Measurements from ENCODE around the gene AHI1.

Gene AHI1

GRCh38 chr6:135497412-135498184 is at the start of gene AHI1:
Gene AHI1, minus strand, starts transcription at chr6:135497740. Its CDS starts 5,503 bp downstream, at chr6:135492237.
- Mint-ChIP-seq H3K27ac (ENCODE audit: low read depth) (no peak within 1 kb of the TSS), H3K27me3 (no peaks in the 10 kb centered on the region), H3K36me3 (ENCODE audit: insufficient read depth) (no peaks in the 10 kb centered on the region), H3K4me3 (no peak within 1 kb of the TSS), H3K9me3 (no peaks in the 10 kb centered on the region), H3K4me1 (peaks cover 6% of the 10 kb centered on the region)
- peak; percentile 80 to 84 for DNase-seq (ENCODE audit: low spot score in 2 of 2)
- ATAC-seq (replicated peaks; ENCODE audit: extremely low read depth, poor library complexity, severe bottlenecking): peak; percentile 78

GRCh38 chr6:135546680-135547418 is 49.3 kb upstream of the AHI1 start:
- Mint-ChIP-seq H3K27ac (ENCODE audit: low read depth) (no peak overlapping the region), H3K36me3 (ENCODE audit: insufficient read depth) (no peaks in the 10 kb centered on the region), H3K9me3 (no peaks in the 10 kb centered on the region), H3K4me1 (no peaks in the 10 kb centered on the region), H3K27me3 (peaks cover 1% of the 10 kb centered on the region), H3K4me3 (no peak overlapping the region)
- ATAC-seq (replicated peaks; ENCODE audit: extremely low read depth, poor library complexity, severe bottlenecking): no peak
- DNase-seq (ENCODE audit: low spot score in 2 of 2): no peak

DNA sequence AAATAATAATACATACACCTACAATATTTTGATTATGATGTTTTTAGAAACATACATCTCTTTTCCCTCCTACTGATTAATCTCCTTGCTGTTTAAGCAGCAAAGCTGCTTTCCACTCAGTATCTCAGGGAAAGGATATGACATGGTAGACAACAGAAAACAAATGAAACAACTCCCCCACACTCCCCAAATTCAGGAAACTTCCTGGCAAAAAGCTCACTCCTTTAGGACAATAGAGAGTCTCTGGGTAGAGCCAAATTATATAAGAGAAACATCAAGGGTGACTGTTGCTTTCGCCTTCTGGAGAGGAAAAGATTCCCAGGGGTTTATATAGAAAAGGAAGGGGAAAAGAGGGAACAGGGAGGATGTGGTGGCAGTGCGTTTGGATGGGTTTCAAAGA is 48.7 kb upstream of the AHI1 start:
- no peaks in the 10 kb centered on the region for H3K4me1 Mint-ChIP-seq
- H3K27me3 Mint-ChIP-seq: peaks cover 8% of the 10 kb centered on the region
- no peaks in the 10 kb centered on the region for H3K9me3 Mint-ChIP-seq
- no peak for ATAC-seq (replicated peaks; ENCODE audit: extremely low read depth, poor library complexity, severe bottlenecking)
- H3K27ac Mint-ChIP-seq (ENCODE audit: low read depth): no peak overlapping the region
- H3K36me3 Mint-ChIP-seq (ENCODE audit: insufficient read depth): no peaks in the 10 kb centered on the region
- DNase-seq (ENCODE audit: low spot score in 2 of 2): no peak
- H3K4me3 Mint-ChIP-seq: no peak overlapping the region

- DNase-seq (ENCODE audit: low spot score in 2 of 2) (no peak), ATAC-seq (replicated peaks; ENCODE audit: extremely low read depth, poor library complexity, severe bottlenecking) (no peak)
- no peak overlapping the region for H3K4me3 Mint-ChIP-seq
- no peaks in the 10 kb centered on the region for H3K9me3 Mint-ChIP-seq
- H3K27ac Mint-ChIP-seq (ENCODE audit: low read depth): no peak overlapping the region
- H3K27me3 Mint-ChIP-seq: peaks cover 10% of the 10 kb centered on the region
- peaks cover 11% of the 10 kb centered on the region for H3K4me1 Mint-ChIP-seq
- no peaks in the 10 kb centered on the region for H3K36me3 Mint-ChIP-seq (ENCODE audit: insufficient read depth)
These were observed 42.8 kb upstream of the AHI1 start for GRCh38 chr6:135540207-135540840.

DNA sequence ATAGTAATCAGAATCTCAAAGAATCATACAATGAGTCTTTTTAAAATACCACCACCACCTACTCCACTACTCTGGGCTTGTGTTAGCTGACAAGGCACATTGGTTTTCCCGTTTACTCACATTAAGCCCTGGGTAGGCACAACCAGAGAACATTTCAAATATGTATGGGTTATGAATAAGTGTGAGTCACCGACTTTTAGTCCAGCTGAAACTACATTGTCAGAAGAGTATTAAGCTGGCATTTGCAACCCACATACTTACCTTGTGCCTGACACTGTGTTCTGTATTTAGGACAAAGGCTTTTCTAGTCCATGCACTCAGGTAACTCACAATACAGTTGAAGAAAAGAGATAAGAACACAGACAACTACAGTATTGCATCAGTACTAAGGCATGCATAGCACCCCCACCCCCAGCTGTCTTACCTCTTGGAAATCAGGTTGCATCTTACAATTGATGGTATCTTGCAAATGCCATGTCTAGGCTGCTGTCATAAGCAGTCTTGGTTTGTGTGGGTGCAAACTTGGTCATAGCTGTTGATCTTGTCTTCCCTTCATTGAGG is 40.3 kb upstream of the AHI1 start:
- peak in 1 of 2 donors; percentile 16 for DNase-seq (ENCODE audit: low spot score in 2 of 2)
- ATAC-seq (replicated peaks; ENCODE audit: extremely low read depth, poor library complexity, severe bottlenecking): peak; percentile 80
- Mint-ChIP-seq H3K27ac (ENCODE audit: low read depth) (no peak overlapping the region), H3K4me1 (peaks cover 11% of the 10 kb centered on the region), H3K9me3 (no peaks in the 10 kb centered on the region), H3K36me3 (ENCODE audit: insufficient read depth) (no peaks in the 10 kb centered on the region), H3K4me3 (no peak overlapping the region), H3K27me3 (peaks cover 10% of the 10 kb centered on the region)

DNA sequence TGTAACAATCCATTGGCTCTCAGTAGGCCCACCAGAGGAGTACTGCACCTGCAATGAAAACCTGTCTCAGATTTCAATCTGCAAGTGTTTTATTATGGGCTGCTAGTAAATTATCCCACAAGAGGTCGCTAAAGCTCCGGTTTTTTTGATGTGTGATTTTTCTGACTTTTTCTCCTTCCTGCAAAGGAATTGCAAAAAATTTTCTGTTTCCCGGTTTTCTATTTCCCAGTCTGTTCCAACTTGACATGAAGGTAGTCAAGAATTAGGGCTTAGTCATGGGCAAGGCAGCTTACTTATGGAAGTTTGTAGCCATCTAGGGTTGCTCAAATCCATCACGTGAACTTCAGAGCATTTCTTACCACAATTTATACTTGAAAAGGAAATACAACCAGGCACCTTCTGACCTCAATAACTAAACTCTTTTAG is 38.5 kb upstream of the AHI1 start:
- Mint-ChIP-seq H3K36me3 (ENCODE audit: insufficient read depth) (no peaks in the 10 kb centered on the region), H3K4me3 (no peak overlapping the region), H3K27ac (ENCODE audit: low read depth) (no peak overlapping the region), H3K27me3 (peaks cover under 1% of the 10 kb centered on the region), H3K9me3 (no peaks in the 10 kb centered on the region), H3K4me1 (peaks cover 11% of the 10 kb centered on the region)
- DNase-seq (ENCODE audit: low spot score in 2 of 2) (peak in 1 of 2 donors; percentile 12), ATAC-seq (replicated peaks; ENCODE audit: extremely low read depth, poor library complexity, severe bottlenecking) (peak; percentile 36)

GRCh38 chr6:135534773-135535380 is 37.3 kb upstream of the AHI1 start:
- H3K27me3 Mint-ChIP-seq: no peaks in the 10 kb centered on the region
- peaks cover 11% of the 10 kb centered on the region for H3K4me1 Mint-ChIP-seq
- no peak for ATAC-seq (replicated peaks; ENCODE audit: extremely low read depth, poor library complexity, severe bottlenecking)
- H3K9me3 Mint-ChIP-seq: no peaks in the 10 kb centered on the region
- no peak for DNase-seq (ENCODE audit: low spot score in 2 of 2)
- no peak overlapping the region for H3K27ac Mint-ChIP-seq (ENCODE audit: low read depth)
- H3K36me3 Mint-ChIP-seq (ENCODE audit: insufficient read depth): no peaks in the 10 kb centered on the region
- H3K4me3 Mint-ChIP-seq: no peak overlapping the region

DNA sequence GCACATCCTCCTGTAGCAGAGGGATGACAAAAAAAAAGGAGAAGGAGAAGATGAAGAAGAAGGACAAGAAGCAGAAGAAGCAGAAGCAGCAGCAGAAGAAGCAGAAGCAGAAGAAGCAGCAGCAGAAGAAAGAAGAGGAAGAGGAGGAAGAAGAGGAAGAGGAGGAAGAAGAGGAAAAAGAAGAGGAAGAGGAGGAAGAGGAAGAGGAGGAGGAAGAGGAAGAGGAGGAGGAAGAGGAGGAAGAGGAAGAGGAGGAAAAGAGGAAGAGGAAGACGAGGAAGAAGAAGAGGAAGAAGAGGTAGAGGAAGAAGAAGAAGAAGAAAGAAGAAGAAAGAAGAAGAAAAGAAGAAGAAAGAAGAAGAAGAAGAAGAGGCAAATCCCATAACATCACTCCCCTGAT is 35.0 kb upstream of the AHI1 start:
- Mint-ChIP-seq H3K27me3 (no peaks in the 10 kb centered on the region), H3K36me3 (ENCODE audit: insufficient read depth) (no peaks in the 10 kb centered on the region), H3K4me3 (no peak overlapping the region), H3K27ac (ENCODE audit: low read depth) (no peak overlapping the region), H3K9me3 (no peaks in the 10 kb centered on the region), H3K4me1 (peaks cover 2% of the 10 kb centered on the region)
- DNase-seq (ENCODE audit: low spot score in 2 of 2): no peak
- no peak for ATAC-seq (replicated peaks; ENCODE audit: extremely low read depth, poor library complexity, severe bottlenecking)

DNA sequence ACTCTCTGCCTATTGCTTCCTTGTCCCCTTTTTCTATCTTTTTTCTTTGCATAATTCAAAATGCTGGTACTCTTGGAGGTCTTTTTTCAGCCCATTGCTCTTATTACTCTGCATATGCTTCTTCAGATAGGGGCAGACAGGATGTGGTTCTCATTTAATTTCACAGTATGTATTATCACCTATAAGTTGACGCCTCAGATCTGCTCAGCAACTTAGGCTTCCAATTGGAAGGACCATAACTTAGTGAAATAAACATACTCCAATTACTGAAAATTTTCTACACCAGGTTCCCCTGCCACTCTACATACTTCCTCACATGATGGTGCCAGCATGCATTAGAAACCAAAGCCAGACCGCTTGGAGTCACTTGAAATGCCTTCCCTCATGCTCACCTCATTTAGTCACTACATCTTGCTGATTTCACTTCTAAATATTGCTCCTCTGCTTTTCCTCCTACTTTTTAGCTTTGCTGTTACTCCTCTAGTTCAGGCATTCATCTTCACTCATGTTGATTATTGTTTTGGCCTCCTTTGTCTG is 34.5 kb upstream of the AHI1 start:
- H3K9me3 Mint-ChIP-seq: no peaks in the 10 kb centered on the region
- DNase-seq (ENCODE audit: low spot score in 2 of 2) (no peak), ATAC-seq (replicated peaks; ENCODE audit: extremely low read depth, poor library complexity, severe bottlenecking) (peak; percentile 75)
- H3K27me3 Mint-ChIP-seq: no peaks in the 10 kb centered on the region
- no peaks in the 10 kb centered on the region for H3K4me1 Mint-ChIP-seq
- no peaks in the 10 kb centered on the region for H3K36me3 Mint-ChIP-seq (ENCODE audit: insufficient read depth)
- no peak overlapping the region for H3K27ac Mint-ChIP-seq (ENCODE audit: low read depth)
- no peak overlapping the region for H3K4me3 Mint-ChIP-seq

DNA sequence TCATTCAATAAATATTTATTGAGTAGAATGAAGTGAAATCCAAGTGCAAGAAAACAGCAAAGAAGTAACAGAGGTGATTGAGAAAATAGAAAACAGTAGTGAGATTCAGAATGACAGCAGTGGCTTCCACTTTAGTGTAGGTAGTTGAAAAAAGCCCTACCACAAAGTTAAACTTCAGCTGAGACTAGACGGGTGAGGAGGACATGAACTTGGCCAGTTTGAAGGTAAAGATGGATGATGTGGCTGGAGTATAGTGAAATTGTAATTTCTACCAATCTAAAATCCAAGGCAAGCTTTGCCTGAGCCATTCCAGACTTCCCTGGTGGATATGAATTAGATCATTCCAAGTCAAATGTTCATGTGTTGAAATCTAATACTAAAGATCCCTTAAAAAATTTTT is 32.6 kb upstream of the AHI1 start:
- no peaks in the 10 kb centered on the region for H3K4me1 Mint-ChIP-seq
- no peaks in the 10 kb centered on the region for H3K9me3 Mint-ChIP-seq
- no peaks in the 10 kb centered on the region for H3K36me3 Mint-ChIP-seq (ENCODE audit: insufficient read depth)
- DNase-seq (ENCODE audit: low spot score in 2 of 2) (no peak), ATAC-seq (replicated peaks; ENCODE audit: extremely low read depth, poor library complexity, severe bottlenecking) (no peak)
- H3K27ac Mint-ChIP-seq (ENCODE audit: low read depth): no peak overlapping the region
- no peak overlapping the region for H3K4me3 Mint-ChIP-seq
- no peaks in the 10 kb centered on the region for H3K27me3 Mint-ChIP-seq

- Mint-ChIP-seq H3K4me3 (no peak overlapping the region), H3K4me1 (no peaks in the 10 kb centered on the region), H3K27ac (ENCODE audit: low read depth) (no peak overlapping the region), H3K27me3 (no peaks in the 10 kb centered on the region), H3K36me3 (ENCODE audit: insufficient read depth) (no peaks in the 10 kb centered on the region), H3K9me3 (no peaks in the 10 kb centered on the region)
- DNase-seq (ENCODE audit: low spot score in 2 of 2): no peak
- no peak for ATAC-seq (replicated peaks; ENCODE audit: extremely low read depth, poor library complexity, severe bottlenecking)
These were observed 30.4 kb upstream of the AHI1 start for GRCh38 chr6:135527960-135528249.
